ENCODE measurements around the gene UCN2.

UCN2 gene

GRCh38 chr3:48599509-48600285 is 36.1 kb upstream of the UCN2 start:
- no peak for TF ChIP-seq CTCF (IDR thresholded peaks at IDR 0.05; ENCODE audit: low read depth, low read length)

GRCh38 chr3:48599077-48599501 is 35.5 kb upstream of the UCN2 start:
- H3K4me3 ChIP-seq (ENCODE audit: low read depth, low read length) = peak overlapping the region; percentile 29
- TF ChIP-seq CTCF (IDR thresholded peaks at IDR 0.05; ENCODE audit: low read depth, low read length) = no peak

More at GRCh38 chr3:48599509-48600285, 36.1 kb upstream of the UCN2 start:
- no peak overlapping the region for H3K4me3 ChIP-seq (ENCODE audit: low read depth, low read length)

- peak overlapping the region; percentile 29 for H3K4me3 ChIP-seq (ENCODE audit: low read depth, low read length)
- TF ChIP-seq CTCF (IDR thresholded peaks at IDR 0.05; ENCODE audit: low read depth, low read length) = no peak
Observed at GRCh38 chr3:48598323-48599076, 34.9 kb upstream of the UCN2 start.

- TF ChIP-seq CTCF (IDR thresholded peaks at IDR 0.05; ENCODE audit: low read depth, low read length) = no peak
- H3K4me3 ChIP-seq (ENCODE audit: low read depth, low read length) = no peak overlapping the region
Observed at GRCh38 chr3:48597408-48597800, 33.8 kb upstream of the UCN2 start.

- no peak overlapping the region for H3K4me3 ChIP-seq (ENCODE audit: low read depth, low read length)
- TF ChIP-seq CTCF (IDR thresholded peaks at IDR 0.05; ENCODE audit: low read depth, low read length) = no peak
Observed at GRCh38 chr3:48596676-48597407, 33.3 kb upstream of the UCN2 start.

- H3K4me3 ChIP-seq (ENCODE audit: low read depth, low read length) = no peak overlapping the region
- TF ChIP-seq CTCF (IDR thresholded peaks at IDR 0.05; ENCODE audit: low read depth, low read length) = no peak
Observed at GRCh38 chr3:48596157-48596556, 32.6 kb upstream of the UCN2 start.
